IMR-90 (cell line): ENCODE data around the gene TBATA.

Experiments used
- MXI1 ChIP-seq: IDR thresholded peaks from 2 replicates; pipeline ENCODE4 v1.6.1; 2012; ENCODE audit warnings: low read depth, mild to moderate bottlenecking, low read length, moderate library complexity, borderline replicate concordance
- POLR2A ChIP-seq: IDR thresholded peaks from 2 replicates; pipeline ENCODE4 v1.6.1; 2012; ENCODE audit warnings: mild to moderate bottlenecking, low read depth, low read length
- TF ChIP-seq, protein P1 (sequence below): conservative IDR thresholded peaks from 2 replicates; pipeline ENCODE4 v1.5.1; 2012; ENCODE audit warnings: mild to moderate bottlenecking, low read depth, low read length, improper control_type of control experiment

DNA sequence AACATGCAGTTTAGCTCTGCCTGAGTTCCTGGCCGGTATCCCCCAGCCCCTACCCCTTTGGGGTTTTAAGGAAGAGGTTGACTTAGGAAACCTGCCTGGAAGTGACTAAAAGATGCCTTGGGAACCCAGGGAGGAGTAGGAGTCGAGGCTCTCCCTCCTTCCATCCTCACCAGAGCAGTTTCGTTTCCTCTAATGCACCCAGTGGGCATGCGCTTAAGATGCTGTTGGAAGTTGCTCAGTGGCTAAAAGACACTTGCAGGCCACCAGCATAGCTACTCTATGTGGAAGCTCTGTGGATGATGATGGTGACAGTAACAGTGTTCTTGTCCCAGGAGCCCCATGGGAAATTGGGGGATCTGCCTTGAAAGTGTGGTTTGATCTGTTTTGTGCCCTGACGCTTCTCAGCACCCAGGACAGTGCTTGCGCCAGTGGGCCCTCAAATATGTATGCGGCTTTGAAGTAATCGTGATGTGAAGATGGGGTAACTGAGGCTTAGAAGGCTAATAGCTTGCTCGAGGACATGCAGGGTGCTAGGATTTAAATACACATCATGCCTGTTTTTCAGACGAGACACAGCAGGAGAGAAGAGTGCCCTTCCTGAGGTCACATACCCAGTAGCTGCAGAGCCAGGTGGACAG, 32.0 kb downstream of the TBATA start:
- TF ChIP-seq, protein P1, sequence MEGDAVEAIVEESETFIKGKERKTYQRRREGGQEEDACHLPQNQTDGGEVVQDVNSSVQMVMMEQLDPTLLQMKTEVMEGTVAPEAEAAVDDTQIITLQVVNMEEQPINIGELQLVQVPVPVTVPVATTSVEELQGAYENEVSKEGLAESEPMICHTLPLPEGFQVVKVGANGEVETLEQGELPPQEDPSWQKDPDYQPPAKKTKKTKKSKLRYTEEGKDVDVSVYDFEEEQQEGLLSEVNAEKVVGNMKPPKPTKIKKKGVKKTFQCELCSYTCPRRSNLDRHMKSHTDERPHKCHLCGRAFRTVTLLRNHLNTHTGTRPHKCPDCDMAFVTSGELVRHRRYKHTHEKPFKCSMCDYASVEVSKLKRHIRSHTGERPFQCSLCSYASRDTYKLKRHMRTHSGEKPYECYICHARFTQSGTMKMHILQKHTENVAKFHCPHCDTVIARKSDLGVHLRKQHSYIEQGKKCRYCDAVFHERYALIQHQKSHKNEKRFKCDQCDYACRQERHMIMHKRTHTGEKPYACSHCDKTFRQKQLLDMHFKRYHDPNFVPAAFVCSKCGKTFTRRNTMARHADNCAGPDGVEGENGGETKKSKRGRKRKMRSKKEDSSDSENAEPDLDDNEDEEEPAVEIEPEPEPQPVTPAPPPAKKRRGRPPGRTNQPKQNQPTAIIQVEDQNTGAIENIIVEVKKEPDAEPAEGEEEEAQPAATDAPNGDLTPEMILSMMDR: no peak
- TF ChIP-seq POLR2A (no peak), MXI1 (no peak)
